ENCODE results near the gene ZXDC.

The ZXDC gene

DNA sequence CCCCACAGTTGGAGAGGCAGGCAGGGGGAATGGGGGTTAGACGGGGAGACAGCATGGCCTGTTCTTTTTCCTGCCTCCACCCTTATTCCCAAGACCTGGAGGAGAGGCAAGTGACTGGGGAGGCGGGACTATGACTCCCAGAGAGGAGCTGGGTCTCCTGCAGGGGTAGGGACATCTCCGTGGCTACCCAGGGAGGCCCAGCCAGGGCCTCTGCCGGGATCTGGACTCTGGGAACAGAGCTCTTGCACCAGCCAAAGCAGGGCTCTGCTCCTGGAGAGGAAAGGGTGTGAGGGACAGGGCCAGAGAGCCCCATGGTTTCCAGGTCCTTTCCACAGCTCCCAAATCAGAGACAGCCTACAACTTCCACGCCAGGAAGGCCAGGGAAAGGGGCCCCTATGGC, 58.2 kb downstream of the ZXDC start:
- no peak for DNase-seq (ENCODE audit: low read depth)

- no peak for DNase-seq (ENCODE audit: low read depth)
Observed at GRCh38 chr3:126416943-126417342, 58.7 kb downstream of the ZXDC start.

- DNase-seq (ENCODE audit: low read depth), result no peak
Observed at GRCh38 chr3:126415661-126416591, 59.8 kb downstream of the ZXDC start.

DNA sequence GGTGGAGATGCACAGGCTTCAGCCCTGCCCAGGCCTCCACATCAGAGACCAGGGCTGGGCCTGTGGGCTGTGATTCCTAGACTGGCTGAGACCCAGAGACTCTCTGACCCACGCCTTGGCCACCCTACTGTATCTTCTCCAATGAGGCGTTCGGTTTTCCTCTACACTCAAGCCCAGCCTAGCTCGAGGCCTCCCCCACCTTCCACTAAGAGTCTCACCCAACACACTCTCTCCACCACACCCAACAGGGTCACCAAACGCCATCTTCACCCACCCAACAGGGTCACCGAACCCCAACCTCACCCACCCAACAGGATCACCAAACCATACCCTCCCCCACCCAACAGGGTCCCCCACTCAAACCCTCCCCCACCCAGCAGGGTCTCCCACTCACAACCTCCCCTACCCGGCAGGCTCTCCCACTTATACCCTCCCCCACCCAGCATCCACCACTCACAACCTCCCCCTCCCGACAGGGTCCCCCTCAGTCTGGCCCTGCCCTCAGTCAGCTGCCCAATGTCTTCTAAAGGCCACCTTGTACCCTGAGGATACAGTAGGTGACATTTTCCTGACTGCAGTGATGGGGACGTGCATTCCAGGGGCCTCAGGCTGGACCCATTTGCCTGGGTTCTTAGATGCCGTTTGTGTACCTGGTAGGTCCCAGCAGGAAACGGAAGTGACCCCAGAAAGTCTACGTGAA, 60.6 kb downstream of the ZXDC start:
- DNase-seq (ENCODE audit: low read depth), result no peak

- DNase-seq (ENCODE audit: low read depth), result no peak
Observed at GRCh38 chr3:126414406-126414805, 61.3 kb downstream of the ZXDC start.

DNA sequence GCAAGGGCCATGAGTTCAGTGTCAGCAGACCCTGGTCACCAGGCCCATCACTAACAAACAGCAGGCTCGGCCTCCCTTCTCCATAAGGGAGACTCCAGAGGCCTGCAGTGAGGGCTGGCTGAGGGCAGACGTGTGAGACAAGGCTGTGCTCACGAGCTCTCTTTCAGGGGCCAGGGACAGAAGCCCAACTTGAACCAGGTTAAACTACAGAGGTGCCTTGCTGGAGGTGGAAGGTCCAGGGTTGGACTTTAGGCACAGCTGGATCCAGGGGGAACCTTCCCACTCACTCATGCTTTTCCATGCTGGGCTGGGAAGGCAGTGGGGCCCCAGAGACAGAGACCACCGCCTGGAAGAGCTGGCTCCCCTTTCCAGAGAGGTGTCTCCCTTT, 62.0 kb downstream of the ZXDC start:
- no peak for DNase-seq (ENCODE audit: low read depth)

- no peak for DNase-seq (ENCODE audit: low read depth)
Observed at GRCh38 chr3:126412841-126413692, 62.6 kb downstream of the ZXDC start.

DNA sequence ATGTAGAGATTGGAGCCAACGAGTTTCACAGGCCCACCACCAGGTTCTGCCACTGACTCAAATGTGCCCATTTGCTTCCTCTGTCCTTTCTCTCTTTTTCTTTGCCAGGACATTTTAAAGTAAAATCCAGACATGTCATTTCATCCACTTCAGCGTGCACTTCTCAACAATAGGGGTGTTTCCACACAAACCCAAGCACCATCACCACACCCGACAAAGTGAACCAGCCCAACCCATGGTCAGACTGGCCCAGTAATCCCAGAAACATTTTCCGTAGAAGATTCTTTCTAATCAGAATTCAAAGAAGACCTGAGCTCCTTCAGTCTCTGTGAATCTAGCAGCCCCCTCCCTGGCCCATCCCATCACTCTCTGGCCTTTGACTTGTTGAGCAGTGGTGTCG, 67.6 kb downstream of the ZXDC start:
- no peak for DNase-seq (ENCODE audit: low read depth)

DNA sequence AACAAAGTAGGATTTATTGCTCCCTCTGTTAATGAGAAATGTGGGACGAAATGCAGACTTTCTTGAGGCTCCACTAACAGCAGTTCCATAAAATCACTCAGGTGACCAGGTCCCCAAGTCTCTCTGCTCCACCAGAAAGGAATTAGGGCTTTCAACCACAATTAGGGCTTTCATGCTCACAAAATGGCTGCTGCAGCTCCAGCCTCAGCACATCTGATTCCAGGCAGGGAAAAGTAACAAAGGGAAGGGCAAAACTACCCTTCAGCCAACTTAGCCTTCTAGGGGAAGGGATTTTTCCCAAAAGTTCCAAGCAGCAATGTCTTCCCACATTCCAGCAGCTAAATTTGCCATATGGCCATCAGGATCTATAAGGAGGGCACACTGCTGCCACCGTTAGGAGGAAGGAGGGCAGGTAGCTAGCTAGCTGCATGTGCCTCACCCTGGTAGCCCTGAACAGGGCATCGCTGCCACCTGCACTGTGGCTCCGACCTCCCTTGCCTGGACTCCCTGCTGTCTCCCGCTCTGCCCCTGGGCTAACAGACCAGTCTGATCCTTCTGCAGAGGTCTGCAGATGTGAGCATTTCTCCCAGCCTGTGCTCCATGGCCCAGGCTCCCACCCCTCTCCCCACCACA, 68.2 kb downstream of the ZXDC start:
- no peak for DNase-seq (ENCODE audit: low read depth)

GRCh38 chr3:126406389-126407296, 69.0 kb downstream of the ZXDC start:
- no peak for DNase-seq (ENCODE audit: low read depth)

DNA sequence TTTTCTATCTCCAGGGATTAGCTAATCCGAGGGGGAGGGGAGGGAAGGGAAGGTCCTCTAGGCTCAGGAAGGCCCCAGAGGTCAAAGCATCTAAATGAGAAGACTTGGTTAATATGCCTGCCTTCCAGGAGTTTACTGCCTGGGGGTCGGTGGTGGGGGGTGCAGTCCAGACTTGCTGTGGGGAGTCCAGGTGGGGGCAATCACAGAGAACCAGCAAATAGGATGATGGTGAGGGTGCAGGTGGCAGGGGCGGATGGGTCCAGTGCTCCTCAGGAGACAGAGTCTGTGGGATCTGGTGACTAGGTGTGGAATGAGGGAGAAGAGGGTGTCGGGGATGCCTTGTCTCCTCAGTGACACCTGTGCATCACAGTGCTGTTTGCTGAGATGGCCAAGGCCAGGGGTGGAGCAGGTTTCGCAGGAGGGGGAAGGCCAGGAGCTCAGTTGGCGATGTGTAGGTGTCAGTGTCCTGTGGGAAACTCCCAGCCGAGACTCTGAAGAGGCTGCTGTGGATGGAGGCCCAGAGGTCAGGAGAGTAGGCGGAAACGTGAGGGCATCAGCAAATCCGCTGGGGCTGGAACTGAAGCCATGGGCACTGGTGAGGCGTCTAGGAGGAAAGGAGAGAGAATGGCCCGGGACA, 72.9 kb downstream of the ZXDC start:
- DNase-seq (ENCODE audit: low read depth), result no peak

GRCh38 chr3:126402178-126402577, 73.5 kb downstream of the ZXDC start:
- DNase-seq (ENCODE audit: low read depth), result no peak

DNA sequence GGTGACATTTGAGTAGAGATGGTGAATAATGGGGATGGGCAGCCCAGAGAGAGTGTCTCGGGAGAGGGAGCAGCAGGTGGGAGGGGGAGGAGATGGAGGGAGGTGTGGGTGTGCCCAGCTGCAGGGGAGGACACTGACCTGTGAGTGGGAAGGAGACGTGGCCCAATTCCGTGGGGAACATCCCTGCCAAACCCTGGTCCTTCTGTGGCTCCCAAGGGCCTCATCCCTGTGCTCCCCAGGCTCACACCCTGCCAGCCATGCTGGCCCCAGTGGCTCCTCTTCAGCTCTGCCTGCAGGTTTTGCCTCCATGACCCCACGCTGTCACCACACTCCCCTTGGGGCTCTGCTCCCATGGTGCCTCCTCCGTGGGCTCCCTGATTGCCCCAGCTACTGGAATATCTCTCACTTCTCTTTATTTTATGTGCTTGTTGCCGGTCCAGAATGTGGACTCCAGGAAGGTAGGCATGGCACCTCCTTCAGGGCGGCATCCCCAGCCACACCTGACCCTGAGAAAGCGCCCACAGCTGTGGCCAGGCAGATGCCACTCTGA, 74.0 kb downstream of the ZXDC start:
- DNase-seq (ENCODE audit: low read depth), result no peak

DNA sequence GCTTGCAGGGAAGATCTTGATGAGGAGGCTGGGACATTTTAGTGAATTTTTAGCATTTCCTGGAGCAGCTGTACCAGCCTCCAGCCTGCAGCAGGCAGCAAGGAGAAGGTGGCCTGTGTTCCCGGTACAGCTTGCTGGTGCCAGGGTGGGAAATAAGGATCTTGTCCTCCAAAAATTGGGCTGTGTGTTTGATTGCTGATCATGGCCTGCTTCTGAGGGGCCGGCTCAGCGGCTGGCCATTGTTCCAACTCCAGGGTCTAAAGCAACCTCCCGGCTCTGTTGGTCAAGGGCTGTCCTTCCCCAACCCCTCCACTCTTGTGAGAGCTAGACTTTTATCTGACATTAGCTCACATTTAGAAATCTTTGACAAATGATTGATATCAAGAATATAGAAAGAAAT, 75.9 kb downstream of the ZXDC start:
- DNase-seq (ENCODE audit: low read depth), result no peak

DNA sequence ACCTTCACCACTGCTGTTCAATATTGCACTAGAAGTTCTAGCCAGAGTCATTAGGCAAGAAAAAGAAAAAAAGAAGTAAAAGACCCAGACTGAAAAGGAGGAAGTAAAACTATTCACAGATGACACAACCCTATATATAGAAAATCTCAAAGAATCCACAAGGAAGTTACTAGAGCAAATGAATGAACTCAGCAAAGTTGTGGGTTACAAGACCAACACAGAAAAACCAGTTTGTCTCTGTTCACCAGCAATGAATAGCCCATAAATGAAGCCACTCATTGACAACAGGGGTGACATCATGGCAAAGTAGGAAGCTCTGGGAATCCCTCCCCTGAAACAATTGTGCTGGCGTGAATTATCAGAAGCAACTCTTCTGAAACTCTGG, 76.3 kb downstream of the ZXDC start:
- no peak for DNase-seq (ENCODE audit: low read depth)

DNA sequence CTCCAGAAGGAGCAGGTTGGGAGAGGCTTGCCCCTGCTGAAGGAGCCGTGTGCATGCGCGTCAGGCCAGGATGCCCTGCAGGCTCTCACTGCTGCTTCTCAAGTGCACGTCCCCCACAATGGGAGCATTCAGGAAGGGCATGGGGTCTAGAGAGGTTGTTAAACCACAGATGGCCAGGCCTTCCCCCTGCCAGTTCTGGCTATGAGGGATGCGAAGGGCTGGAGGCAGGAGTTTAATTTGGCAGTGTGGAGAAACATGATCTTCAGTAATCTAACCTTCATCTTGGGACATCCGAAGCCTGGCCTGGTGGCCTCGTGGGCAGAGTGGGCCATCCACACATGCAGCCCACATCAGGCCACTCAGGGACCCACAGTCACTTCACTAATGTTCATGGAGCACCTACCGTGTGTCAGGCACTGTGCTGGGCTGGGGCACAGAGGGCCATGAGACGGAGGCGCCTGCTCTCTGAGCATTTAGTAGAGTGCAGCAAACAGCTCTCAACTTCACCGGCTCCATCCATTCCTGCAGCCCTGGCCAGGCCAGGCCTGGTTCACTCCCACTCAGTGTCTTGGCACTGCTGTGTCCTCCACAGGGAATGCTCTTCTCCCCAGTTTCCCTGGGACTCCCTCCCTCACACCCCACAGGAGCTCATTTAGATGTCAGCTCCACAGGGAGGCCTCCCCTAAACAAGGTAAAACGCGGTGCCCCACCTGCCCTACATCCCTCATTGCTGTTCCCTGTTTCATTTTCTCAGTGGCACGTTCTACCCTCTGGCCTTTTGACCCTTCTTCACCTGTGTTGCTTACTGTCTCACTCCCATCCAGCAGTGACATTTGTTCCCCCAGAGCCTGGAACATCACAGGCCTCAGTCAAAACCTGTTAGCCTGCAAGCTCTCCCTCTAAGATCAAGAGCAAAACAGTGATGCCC, 77.0 kb downstream of the ZXDC start:
- DNase-seq (ENCODE audit: low read depth), result no peak

DNA sequence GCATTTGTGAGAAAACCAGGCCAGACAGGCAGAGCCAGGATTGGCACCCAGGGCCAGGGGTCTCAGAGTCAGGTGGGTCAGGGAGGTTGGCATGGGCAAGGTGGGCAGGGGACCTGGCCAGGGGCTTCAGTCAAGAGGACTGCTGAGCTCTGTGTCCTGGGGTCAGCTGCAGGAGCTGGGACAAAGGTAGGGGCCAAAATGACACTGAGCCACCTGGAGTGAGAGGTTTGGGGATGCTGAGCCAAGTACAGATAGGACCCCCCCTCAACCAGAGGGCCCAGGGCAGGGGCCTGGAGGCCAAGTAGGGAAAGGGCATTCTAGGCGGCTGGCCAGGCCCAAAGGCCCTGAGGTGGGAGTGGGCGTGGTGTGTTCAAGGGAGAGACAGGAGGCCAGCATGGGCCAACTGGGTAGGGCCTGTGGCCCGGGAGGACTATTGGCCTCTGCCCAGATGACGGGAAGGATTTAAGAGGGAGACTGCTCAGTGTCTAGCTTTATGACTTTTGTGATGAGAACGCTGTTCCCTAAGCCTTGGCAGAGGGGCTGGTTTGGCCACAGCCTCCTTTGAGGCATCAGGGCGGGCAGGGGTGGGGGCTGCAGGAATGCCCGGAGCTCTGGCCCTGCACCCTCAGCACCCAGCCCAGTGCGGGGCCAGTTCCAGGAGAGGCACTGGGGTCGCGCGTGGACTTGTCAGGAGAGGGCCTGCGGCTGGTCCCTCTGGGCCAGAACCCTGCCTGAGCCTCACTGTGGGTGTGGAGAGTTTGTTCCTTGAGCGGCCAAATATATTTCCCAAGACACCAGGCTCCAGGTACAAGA, 77.9 kb downstream of the ZXDC start:
- no peak for DNase-seq (ENCODE audit: low read depth)

- DNase-seq (ENCODE audit: low read depth), result no peak
Observed at GRCh38 chr3:126396536-126396935, 79.2 kb downstream of the ZXDC start.
